Retina (tissue), 1 donor: Measurements from ENCODE around the gene EML6.
A peak's percentile ranks its signal among the peaks of the same experiment; 100 is the strongest.
"Not testable (repeated sequence)": the region's sequence is repeated elsewhere in the genome, so short reads cannot be mapped to it uniquely, and the experiment has no call there.

Experiments
- DNase-seq: peaks from one replicate; pipeline ENCODE4 v3.0.0-alpha.2; 2016

EML6 gene

DNA sequence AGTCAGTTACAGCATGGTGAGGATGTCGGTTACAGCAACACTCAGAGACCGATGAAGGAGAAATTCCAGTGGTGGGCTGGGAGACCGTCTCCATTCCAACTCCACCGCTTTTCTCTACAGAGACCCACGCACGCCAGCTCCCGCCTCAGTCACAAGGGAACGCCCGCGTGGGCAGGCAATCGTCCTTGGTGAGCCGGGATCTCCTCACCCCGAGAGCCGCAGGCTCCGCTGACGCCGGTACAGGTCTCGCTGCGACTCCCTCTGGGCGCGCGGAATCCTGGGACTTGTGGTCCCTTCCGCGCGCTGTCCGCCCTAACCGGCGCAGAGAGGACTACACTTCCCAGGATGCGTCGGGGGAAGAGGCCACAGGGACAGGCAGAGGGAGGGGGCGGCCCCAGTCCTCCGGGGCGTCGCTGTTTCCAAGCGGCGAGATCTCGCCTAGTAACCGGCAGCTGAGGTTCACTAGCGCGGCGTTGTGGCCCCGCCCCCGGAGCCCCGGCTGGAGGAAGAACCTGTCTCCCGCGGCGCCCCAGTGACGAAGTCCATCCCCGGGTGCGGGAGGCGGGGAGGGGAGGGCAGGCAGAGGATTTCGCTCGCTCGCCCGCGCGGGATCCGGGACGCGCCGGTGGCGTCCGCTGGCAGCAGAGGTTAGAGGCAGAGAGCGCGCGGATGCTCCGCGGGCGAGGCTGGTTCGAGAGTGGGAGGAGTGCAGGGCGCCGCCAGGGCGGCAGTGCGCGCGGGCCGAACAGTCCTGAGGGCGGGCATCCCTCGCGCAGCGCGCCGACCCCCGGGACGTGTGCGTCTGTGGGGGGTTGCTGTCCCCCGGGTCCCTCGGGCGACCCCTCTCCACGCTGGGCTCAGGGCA lies at the start of gene EML6:
Gene EML6, plus strand, starts transcription at position 532 of the 865 bp plus-strand sequence. CDS start 1,400 bp downstream, outside the sequence.
- peak; percentile 99 for DNase-seq

DNA sequence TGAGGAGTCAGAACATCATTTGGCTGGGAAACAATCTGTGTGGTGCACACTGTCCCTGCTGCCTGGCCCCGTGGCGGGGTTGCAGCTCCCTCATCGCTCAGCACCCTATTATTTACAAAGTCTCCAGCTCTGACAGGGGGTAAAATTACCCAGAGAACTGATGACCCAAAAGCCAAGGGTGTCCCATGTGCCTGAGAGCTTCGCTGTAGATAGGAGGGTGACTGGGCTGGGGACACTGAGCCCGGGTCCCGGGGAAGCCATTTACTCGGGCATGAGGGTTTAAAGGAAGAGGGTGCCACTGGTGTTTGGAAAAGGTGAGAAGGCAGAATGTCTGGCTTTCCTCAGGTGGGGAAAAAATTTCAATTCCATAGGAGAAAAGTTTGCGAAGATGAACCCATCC lies 48.2 kb upstream of the EML6 start:
- no peak for DNase-seq

DNA sequence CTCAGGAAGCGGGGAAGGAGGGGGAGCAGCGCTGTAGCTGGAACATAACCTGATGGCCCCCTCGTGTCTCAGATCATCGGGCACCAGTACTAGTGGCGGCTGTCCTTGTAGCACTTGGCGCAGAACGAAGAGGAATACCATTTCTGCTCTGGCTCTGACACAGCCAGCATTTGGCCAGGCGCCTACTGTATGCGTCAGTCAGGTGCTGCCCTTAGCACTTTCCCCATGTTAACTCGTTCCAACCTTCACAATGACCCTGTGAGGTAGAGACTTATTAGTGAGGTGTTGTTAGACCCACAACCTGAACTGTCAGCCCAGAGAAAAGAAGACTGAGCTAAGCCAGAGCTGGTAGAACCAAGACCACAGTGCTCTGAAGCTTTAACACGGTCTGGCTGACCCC lies 47.7 kb upstream of the EML6 start:
- DNase-seq, result no peak

DNA sequence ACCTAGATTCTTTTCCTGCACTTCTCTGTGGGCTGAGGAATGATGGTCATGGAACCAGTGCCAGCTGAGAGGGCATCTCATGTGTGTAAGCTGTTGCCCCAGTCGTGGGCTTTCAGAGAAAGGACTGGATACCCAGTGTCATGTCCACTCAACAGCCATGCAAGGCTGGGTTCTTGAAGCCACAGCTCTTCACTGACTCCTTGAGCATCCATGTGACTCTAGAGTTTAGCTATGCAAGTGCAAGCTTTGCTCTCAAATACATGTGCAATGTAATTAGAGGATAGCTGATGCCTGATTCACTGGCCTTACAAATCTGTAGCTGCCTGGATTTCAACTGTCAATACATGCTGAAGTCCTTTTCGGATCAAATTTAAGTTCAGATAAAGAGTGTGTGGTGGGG lies 46.8 kb upstream of the EML6 start:
- DNase-seq, result no peak

DNA sequence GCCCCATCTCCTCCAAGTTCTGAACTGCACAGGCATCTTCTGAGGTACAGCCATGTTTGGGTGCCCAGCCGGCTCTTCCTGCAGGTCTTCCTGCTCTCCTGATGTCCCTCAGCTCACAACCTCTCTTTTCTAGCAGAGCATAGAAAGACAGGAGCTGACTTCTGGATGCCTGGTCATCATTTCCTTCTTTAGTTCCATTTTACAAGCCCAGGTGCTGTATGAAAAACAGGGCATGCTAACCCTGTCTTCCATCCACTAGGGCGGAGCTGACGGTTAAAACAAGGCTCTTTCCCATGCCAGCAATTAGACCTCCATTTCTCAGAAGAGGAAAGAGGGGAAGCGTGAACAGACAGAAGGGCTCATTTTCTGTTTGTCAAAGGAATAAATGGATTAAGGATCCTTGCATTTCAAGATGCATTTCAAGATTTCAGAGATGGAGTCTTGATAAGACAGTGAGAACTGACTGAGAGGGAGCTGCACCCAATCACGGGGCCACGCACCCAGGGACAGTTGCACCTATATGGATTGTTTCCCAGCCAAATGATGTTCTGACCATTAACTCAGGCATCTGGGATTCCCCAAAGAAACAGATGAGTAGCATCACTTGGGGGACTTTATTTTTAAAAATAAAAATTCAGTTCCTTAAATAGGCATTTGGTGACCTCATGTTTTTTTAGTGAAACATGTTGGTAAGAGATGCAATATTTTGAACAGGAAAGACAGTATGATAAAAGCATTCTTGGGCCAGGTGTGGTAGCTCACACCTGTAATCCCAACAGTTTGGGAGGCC lies 45.8 kb upstream of the EML6 start:
- no peak for DNase-seq

DNA sequence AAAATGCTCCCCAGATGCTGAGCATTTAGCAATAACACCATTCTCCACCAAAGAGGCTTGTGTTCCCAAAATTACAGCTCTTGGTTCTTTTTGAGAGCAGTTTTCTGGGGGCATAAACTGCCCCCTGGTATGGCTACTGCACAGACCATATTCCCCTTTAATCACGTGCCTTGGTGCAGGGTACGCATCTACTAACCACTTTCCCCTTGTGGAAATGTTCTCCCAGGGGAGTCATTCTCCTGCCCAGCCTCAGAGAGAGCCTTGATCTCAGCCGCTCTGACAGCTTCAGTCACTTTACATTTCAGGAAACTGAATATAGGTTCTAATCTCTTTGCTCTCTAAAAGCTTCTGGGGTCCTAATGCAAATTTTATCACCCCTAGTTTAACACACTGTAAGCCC lies 44.7 kb upstream of the EML6 start:
- DNase-seq, result no peak

DNA sequence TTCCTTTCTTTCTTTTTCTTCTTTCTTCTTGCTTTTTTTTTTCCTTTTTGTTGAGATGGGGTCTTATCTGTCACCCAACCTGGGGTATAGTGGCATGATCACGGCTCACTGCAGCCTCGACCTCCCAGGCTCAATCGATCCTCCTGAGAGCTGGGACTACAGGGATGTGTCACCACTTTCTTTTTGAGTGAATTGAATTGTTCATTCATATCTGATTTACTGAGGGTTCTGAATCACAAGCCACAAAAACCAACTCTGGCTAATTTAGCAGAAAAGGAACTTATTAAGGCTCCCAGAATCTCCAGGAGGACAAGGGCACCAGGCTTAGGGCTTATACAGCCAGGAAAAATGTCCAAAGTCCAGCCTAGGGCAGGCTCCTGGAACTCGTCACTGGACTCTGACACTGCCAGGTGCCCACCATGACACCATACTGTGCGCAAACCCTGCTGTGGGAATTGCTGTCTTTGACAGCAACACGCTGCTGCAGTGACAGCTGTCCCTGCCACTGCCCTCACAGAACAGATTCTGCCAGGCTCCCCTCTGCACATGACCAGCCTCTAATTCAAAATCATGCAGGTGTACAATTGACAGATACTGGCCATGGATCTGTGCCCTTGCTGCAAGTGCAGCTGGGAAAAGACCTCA lies 42.9 kb upstream of the EML6 start:
- DNase-seq, result no peak

DNA sequence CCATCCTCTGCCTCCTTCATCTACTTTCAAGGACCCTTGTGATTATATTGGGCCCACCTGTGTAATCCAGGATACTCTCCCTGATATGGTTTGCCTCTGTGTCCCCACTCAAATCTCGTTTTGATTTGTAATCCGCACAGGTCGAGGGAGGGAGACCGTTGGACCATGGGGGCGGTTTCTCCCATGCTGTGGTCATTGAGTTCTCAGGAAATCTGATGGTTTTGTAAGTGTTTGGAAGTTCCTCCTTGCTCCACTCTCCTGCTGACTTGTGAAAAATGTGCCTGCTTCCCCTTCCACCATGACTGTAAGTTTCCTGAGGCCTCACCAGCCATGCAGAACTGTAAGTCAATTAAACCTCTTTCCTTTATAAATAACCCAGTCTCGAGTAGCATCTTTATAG lies 42.0 kb upstream of the EML6 start:
- no peak for DNase-seq

DNA sequence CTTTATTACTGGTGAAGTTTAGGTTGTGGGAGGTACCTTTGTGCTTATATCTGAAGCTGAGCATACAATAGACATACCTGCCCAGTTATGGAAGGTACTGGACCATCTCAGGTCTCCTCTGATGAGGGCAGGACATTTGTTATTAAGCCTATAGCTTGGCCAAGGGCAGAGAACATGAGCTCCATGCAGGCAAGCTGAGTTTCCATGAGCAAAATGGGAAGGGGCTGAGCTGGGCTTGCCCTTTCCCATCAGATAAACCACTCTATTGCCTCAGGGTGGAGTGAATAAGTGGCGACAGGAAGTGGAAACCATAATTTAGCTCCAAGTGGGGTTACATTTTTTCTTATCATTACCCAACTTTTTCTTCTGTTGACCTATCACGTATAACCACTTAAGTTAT lies 39.9 kb upstream of the EML6 start:
- DNase-seq, result no peak

DNA sequence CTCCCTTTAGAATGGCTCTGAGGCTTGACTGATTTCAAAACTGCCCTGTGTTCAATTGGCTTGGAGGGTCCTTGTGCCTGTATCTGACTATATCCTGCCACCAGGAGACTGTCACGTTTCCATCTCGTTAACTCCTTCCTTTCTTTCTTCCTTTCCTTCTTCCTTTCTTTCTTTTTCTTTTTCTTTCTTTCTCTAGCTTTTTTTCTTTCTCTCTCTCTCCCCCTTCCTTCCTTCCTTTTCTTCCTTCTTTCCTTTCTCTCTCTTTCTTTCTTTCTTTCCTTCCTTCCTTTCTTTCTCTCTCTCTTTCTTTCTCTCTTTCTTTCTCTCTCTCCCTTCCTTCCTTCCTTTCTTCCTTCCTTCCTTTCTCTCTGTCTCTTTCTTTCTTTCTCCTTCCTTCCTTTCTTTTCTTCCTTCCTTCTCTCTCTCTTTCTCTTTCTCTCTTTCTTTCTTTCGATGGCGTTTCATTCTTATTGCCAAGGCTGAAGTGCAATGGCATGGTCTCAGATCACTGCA lies 38.1 kb upstream of the EML6 start:
- DNase-seq, result no peak

DNA sequence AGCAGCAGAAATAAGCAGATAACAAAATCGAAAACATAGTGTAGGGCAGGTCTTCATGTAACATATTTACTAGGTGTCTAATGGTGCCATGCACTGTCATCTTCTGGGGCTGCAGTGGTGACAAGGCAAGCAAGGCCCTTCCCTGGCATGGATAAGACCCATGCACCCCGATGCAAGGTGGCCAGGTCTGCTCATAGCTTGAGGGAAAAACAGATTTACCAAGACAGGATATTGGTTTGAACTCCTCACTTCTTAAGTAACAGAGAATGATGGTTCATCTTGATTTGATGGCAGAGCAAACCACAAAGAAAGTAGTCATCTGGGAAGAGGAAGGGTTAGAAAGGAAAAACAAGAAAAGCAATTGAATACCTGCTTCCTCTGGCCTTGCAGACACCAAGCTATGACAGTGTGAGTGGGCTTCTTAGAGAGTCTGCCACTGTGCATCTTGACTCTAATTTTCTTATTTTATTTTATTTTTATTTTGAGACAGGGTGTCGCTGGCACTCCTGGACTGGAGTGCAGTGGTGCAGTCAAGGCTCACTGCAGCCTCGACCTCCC lies 35.8 kb upstream of the EML6 start:
- DNase-seq, result no peak

DNA sequence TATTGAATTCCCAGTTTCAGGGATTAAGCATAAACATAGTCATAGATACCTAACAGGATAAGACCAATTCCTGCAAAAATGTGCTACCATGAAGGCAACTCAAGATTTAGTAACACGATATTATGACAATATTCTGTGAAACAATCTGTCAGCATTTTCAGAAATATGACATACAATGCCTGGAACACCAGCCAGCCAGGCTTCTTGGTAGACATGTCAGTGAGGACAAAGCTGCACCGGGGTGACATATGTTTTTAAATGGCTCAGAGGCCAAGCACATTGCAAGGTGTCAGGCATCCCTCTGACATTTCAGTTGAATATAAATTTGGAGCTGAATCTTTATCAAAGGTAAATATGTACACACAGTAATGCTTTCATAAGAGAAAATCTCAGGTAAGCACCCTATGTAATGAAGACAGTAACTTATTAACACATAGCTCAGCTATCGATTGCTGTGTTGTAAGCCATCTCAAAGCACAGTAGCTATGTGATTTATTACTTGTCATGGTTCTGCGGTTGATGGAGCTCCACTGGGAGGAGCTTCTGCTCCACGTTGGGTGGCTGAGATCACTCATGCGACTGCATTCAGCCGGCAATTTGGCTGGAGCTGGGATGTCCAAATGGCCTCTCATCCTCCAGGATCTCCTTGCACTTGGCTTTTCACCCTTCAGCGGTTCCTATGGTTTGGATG lies 31.9 kb upstream of the EML6 start:
- no peak for DNase-seq

DNA sequence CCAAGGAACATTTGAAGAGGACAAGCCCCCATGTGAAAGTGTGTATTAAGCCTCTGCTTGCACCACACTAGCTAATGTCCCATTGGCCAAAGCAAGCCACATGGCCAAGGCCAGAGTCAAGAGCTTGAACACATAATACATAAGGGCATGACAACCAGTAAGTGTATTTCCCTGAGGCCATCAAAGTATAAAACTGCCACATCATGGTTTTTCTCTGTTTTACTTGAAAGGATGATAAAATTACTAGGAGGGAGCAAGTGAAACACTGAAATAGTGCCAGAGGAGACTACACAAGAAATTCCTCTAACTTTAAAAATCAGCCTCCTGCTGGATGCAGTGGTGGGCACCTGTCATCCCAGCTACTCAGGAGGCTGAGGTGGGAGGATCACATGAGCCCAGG lies 30.9 kb upstream of the EML6 start:
- DNase-seq, result no peak

DNA sequence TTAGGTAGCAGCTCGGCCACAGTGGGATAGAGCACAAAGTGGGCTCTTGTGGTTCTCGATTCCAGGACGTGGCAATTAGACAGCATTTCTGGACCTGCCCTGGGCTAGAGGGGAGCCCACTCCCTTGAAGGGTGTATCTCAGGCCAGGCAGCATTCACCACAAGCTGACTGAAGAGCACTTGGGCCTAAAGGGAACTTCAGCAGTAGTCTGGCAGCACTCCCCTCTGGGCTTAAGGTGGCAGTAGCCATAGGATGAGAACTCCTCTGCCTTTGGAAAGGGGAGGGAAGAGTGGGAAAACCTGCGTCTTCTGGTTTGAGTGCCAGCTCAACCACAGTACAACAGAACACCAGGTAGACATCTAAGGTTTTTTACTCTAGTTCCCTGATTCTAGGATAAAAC lies 28.1 kb upstream of the EML6 start:
- DNase-seq, result no peak

DNA sequence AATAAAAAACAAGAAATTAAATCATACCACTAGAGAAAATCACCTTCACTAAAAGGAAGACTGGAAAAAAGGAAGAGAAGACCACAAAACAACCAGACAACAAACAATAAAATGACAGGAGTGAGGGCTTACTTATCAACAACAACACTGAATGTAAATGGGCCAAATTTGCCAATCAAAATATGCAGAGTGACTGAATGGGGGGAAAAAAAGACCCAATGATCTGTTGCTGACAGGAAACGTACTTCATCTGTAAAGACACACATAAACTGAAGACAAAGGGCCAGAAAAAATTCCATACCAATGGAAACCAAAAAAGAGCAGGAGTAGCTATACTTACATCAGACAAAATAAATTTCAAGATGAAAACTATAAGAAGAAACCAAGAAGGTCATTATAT lies 25.5 kb upstream of the EML6 start:
- DNase-seq, result no peak

DNA sequence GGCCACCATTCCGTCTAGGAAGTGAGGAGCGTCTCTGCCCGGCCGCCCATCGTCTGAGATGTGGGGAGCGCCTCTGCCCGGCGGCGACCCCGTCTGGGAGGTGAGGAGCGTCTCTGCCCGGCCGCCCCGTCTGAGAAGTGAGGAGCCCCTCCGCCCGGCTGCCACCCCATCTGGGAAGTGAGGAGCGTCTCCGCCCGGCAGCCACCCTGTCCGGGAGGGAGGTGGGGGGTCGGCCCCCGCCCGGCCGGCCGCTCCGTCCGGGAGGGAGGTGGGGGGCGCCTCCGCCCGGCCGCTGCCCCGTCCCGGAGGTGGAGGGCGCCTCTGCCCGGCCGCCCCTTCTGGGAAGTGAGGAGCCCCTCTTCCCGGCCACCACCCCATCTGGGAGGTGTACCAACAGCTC lies 24.5 kb upstream of the EML6 start:
- DNase-seq, result not testable (repeated sequence)

DNA sequence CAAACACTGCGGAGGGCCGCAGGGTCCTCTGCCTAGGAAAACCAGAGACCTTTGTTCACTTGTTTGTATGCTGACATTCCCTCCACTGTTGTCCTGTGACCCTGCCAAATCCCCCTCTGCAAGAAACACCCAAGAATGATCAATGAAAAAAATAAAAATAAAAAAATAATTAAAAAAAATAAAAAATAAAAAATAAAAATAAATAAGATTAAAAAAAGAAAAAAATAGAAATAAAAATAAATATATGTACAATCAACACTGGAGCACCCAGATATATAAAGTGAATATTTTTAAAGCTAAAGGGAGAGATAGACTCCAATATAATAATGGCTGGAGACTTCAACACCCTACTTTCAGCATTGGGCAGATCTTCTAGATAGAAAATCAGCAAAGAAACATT lies 23.8 kb upstream of the EML6 start:
- DNase-seq, result no peak

DNA sequence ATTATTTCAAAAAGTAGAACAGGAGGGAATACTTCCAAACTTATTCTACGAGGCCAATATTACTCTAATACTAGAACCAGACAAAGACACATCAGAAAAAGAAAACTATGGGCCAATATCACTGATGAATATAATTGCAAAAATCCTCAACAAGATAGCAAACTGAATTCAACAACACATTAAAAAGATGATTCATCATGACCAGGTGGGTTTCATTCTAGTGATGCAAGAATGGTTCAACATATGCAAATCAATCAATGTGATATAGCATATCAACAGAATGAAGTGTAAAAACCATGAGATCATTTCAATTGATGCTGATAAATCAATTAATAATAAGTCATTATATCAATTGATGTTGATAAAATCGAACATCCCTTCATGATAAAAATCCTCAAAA lies 22.4 kb upstream of the EML6 start:
- DNase-seq, result no peak

DNA sequence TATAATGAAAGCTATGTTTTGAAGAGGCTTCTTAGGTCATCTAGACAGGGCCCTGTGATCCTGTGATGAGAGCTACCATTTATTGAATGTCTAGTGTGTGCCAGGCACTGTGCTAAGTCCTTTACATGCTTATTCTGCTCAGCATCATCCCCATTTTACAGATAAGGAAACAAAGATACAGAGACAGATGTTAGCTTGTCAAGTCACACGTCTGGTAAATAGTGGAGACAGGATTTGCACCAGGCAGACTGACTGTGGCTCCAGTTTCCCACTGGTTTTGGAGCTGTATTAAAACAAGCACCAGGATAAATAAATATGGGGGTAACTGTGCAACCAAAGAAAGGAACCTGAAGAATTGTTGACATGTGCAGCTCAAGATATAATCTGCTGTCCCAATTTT lies 19.2 kb upstream of the EML6 start:
- peak; percentile 5 for DNase-seq

DNA sequence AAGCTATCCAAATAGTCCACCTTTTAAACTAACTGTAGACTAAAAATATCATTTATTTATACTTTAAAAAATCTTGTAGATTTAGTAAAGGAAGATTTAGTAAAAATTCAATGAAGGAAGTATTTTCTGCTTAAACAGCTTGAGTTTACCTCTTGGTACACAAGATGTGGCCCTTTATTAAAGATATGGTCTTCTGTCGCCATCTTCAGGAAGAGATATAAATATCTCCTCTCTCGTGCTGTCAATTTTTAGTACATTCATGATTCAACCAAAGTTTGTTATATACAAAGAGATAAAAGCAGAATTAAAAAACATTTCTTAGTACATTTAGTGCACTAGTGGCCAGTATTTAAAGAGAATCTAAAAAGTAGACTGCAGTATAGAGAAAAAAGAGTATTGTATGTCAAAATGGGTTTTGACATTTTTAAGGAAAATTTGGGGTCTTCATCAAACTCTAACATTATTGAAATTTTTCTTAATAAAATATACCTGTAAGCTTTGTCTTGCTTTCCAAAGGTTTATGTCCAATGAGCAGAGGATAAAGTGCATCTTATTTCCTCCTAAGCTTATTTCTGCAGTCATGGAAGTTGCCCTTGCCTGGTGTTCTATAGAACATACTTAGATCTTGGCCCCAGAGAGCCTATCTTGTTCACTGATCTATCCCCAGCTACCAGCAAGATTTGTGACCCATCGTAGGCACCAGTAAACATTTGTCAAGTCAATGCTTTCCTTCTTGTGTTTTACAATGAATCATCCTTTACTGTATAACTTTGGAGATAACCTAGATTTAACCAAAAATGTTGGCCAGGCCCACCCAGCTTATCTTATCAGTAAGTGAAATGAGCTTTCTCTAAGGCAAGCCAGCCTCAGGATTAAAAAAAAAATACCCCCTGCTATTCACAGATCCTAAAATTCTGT lies 18.5 kb upstream of the EML6 start:
- DNase-seq, result peak; percentile 9

DNA sequence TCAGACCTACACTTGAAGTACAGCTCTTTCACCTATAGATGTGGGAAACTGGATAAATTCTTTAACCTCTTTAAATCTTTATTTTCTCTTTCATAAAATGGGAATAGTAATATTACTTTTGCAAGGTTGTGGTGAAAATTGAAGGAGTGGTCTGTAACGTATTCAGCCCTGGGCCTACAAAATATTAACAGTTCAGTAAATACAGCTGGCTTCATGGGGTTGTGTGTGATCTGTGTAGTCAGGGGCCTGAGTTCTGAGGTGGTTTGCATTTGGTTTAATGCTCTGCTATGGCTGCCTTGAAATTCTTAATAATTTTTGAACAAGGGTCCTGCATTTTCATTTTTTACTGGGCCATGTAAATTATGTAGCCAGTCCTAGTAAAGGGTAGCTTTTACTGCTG lies 16.8 kb upstream of the EML6 start:
- DNase-seq, result no peak
